ENCODE results near the gene DUS4L.

DUS4L gene

GRCh38 chr7:107538001-107538400, 25.8 kb upstream of the DUS4L start:
- no peaks in the 10 kb centered on the region for H3K4me1 ChIP-seq (ENCODE audit: insufficient read depth, low read length)
- TF ChIP-seq CTCF (IDR thresholded peaks at IDR 0.05; ENCODE audit: borderline replicate concordance, extremely low read depth, low read length, poor library complexity, severe bottlenecking) (no peak), EZH2 (IDR thresholded peaks at IDR 0.05; ENCODE audit: borderline replicate concordance, low read depth, low read length, severe bottlenecking) (no peak)
- no peak overlapping the region for H3K27ac ChIP-seq (ENCODE audit: low read length)
- H3K36me3 ChIP-seq (ENCODE audit: insufficient read depth, low read length), result peaks cover 27% of the 10 kb centered on the region
- H3K27me3 ChIP-seq (ENCODE audit: insufficient read depth, low read length, poor library complexity), result no peaks in the 10 kb centered on the region
- H3K9ac ChIP-seq (ENCODE audit: low read depth, low read length), result no peak overlapping the region
- DNase-seq (no peak), ATAC-seq (ENCODE audit: insufficient read depth, low read depth) (no peak)
- no peak overlapping the region for H3K4me2 ChIP-seq (ENCODE audit: insufficient read depth, low read length)
- H3K79me2 ChIP-seq (ENCODE audit: insufficient read depth, low read length), result peaks cover 16% of the 10 kb centered on the region
- no peak overlapping the region for H3K4me3 ChIP-seq (ENCODE audit: low read depth in 1 of 2, low read length in 2 of 2)
- peaks cover 3% of the 10 kb centered on the region for H3K9me3 ChIP-seq (ENCODE audit: insufficient read depth, low read length, severe bottlenecking)
- H4K20me1 ChIP-seq (ENCODE audit: insufficient read depth, low read length), result no peaks in the 10 kb centered on the region; the same call in 1 of the 2 replicates
- no peak overlapping the region for H2AFZ ChIP-seq (ENCODE audit: low read depth, low read length)

- Histone ChIP-seq H3K4me2 (ENCODE audit: insufficient read depth, low read length) (no peak overlapping the region), H3K27me3 (ENCODE audit: insufficient read depth, low read length, poor library complexity) (no peaks in the 10 kb centered on the region), H3K9me3 (ENCODE audit: insufficient read depth, low read length, severe bottlenecking) (no peaks in the 10 kb centered on the region), H3K79me2 (ENCODE audit: insufficient read depth, low read length) (peaks cover 29% of the 10 kb centered on the region), H4K20me1 (ENCODE audit: insufficient read depth, low read length) (peaks cover 7% of the 10 kb centered on the region; the same call in 1 of the 2 replicates), H3K4me1 (ENCODE audit: insufficient read depth, low read length) (no peaks in the 10 kb centered on the region), H3K27ac (ENCODE audit: low read length) (no peak overlapping the region), H3K36me3 (ENCODE audit: insufficient read depth, low read length) (peaks cover 62% of the 10 kb centered on the region), H3K4me3 (ENCODE audit: low read depth in 1 of 2, low read length in 2 of 2) (no peak overlapping the region), H3K9ac (ENCODE audit: low read depth, low read length) (no peak overlapping the region), H2AFZ (ENCODE audit: low read depth, low read length) (no peak overlapping the region)
- no peak for DNase-seq
- no peak for ATAC-seq (ENCODE audit: insufficient read depth, low read depth)
- TF ChIP-seq CTCF (IDR thresholded peaks at IDR 0.05; ENCODE audit: borderline replicate concordance, extremely low read depth, low read length, poor library complexity, severe bottlenecking), result no peak
- TF ChIP-seq EZH2 (IDR thresholded peaks at IDR 0.05; ENCODE audit: borderline replicate concordance, low read depth, low read length, severe bottlenecking), result no peak
Observed at GRCh38 chr7:107543338-107543993, 20.3 kb upstream of the DUS4L start.

GRCh38 chr7:107544848-107545591, 18.8 kb upstream of the DUS4L start:
- Histone ChIP-seq H3K4me1 (ENCODE audit: insufficient read depth, low read length) (no peaks in the 10 kb centered on the region), H3K4me2 (ENCODE audit: insufficient read depth, low read length) (no peak overlapping the region), H3K36me3 (ENCODE audit: insufficient read depth, low read length) (peaks cover 47% of the 10 kb centered on the region), H2AFZ (ENCODE audit: low read depth, low read length) (no peak overlapping the region), H3K79me2 (ENCODE audit: insufficient read depth, low read length) (peaks cover 27% of the 10 kb centered on the region), H3K9me3 (ENCODE audit: insufficient read depth, low read length, severe bottlenecking) (no peaks in the 10 kb centered on the region), H4K20me1 (ENCODE audit: insufficient read depth, low read length) (peaks cover 7% of the 10 kb centered on the region; the same call in 1 of the 2 replicates), H3K9ac (ENCODE audit: low read depth, low read length) (no peak overlapping the region), H3K27ac (ENCODE audit: low read length) (no peak overlapping the region), H3K27me3 (ENCODE audit: insufficient read depth, low read length, poor library complexity) (no peaks in the 10 kb centered on the region), H3K4me3 (ENCODE audit: low read depth in 1 of 2, low read length in 2 of 2) (no peak overlapping the region)
- no peak for TF ChIP-seq CTCF (IDR thresholded peaks at IDR 0.05; ENCODE audit: borderline replicate concordance, extremely low read depth, low read length, poor library complexity, severe bottlenecking)
- no peak for TF ChIP-seq EZH2 (IDR thresholded peaks at IDR 0.05; ENCODE audit: borderline replicate concordance, low read depth, low read length, severe bottlenecking)
- ATAC-seq (ENCODE audit: insufficient read depth, low read depth) (no peak), DNase-seq (no peak)
